DMS53 treated with DMSO at 0.1 percent for 48 hours (cell line): ENCODE measurements around the gene CRELD2.
A peak's percentile ranks its signal among the peaks of the same experiment; 100 is the strongest.

ENCODE experiments used
- DNase-seq: peaks from one replicate; lab custom pipeline; 2025; ENCODE audit not compliant: unreplicated experiment; lab: John Stamatoyannopoulos, UW

CRELD2 gene

GRCh38 chr22:49928555-49929210 is 10.2 kb downstream of the CRELD2 start:
- no peak for DNase-seq

- peak; percentile 20 for DNase-seq
These were observed 11.0 kb downstream of the CRELD2 start for GRCh38 chr22:49929211-49929979.

GRCh38 chr22:49929994-49930575 is 11.7 kb downstream of the CRELD2 start:
- DNase-seq, result no peak

GRCh38 chr22:49930596-49931412 is 12.4 kb downstream of the CRELD2 start:
- peak; percentile 76 for DNase-seq

GRCh38 chr22:49933236-49934159 is 15.1 kb downstream of the CRELD2 start:
- DNase-seq, result no peak

GRCh38 chr22:49934160-49934890 is 15.9 kb downstream of the CRELD2 start:
- no peak for DNase-seq

- DNase-seq, result no peak
These were observed 16.6 kb downstream of the CRELD2 start for GRCh38 chr22:49934891-49935557.

GRCh38 chr22:49935561-49935960 is 17.1 kb downstream of the CRELD2 start:
- no peak for DNase-seq

- DNase-seq, result peak; percentile 83
These were observed 17.9 kb downstream of the CRELD2 start for GRCh38 chr22:49936018-49936972.

- DNase-seq, result no peak
These were observed 18.7 kb downstream of the CRELD2 start for GRCh38 chr22:49936973-49937757.

GRCh38 chr22:49937758-49938564 is 19.5 kb downstream of the CRELD2 start:
- no peak for DNase-seq

- DNase-seq, result no peak
These were observed 20.2 kb downstream of the CRELD2 start for GRCh38 chr22:49938565-49939136.

- DNase-seq, result no peak
These were observed 23.3 kb downstream of the CRELD2 start for GRCh38 chr22:49941507-49942316.

GRCh38 chr22:49942565-49943404 is 24.4 kb downstream of the CRELD2 start:
- DNase-seq, result no peak
